ENCODE measurements around the gene ATAD5.
"Not testable (repeated sequence)": the region's sequence is repeated elsewhere in the genome, so short reads cannot be mapped to it uniquely, and the experiment has no call there.

The ATAD5 gene, protein sequence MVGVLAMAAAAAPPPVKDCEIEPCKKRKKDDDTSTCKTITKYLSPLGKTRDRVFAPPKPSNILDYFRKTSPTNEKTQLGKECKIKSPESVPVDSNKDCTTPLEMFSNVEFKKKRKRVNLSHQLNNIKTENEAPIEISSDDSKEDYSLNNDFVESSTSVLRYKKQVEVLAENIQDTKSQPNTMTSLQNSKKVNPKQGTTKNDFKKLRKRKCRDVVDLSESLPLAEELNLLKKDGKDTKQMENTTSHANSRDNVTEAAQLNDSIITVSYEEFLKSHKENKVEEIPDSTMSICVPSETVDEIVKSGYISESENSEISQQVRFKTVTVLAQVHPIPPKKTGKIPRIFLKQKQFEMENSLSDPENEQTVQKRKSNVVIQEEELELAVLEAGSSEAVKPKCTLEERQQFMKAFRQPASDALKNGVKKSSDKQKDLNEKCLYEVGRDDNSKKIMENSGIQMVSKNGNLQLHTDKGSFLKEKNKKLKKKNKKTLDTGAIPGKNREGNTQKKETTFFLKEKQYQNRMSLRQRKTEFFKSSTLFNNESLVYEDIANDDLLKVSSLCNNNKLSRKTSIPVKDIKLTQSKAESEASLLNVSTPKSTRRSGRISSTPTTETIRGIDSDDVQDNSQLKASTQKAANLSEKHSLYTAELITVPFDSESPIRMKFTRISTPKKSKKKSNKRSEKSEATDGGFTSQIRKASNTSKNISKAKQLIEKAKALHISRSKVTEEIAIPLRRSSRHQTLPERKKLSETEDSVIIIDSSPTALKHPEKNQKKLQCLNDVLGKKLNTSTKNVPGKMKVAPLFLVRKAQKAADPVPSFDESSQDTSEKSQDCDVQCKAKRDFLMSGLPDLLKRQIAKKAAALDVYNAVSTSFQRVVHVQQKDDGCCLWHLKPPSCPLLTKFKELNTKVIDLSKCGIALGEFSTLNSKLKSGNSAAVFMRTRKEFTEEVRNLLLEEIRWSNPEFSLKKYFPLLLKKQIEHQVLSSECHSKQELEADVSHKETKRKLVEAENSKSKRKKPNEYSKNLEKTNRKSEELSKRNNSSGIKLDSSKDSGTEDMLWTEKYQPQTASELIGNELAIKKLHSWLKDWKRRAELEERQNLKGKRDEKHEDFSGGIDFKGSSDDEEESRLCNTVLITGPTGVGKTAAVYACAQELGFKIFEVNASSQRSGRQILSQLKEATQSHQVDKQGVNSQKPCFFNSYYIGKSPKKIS (N-terminal part only)

DNA sequence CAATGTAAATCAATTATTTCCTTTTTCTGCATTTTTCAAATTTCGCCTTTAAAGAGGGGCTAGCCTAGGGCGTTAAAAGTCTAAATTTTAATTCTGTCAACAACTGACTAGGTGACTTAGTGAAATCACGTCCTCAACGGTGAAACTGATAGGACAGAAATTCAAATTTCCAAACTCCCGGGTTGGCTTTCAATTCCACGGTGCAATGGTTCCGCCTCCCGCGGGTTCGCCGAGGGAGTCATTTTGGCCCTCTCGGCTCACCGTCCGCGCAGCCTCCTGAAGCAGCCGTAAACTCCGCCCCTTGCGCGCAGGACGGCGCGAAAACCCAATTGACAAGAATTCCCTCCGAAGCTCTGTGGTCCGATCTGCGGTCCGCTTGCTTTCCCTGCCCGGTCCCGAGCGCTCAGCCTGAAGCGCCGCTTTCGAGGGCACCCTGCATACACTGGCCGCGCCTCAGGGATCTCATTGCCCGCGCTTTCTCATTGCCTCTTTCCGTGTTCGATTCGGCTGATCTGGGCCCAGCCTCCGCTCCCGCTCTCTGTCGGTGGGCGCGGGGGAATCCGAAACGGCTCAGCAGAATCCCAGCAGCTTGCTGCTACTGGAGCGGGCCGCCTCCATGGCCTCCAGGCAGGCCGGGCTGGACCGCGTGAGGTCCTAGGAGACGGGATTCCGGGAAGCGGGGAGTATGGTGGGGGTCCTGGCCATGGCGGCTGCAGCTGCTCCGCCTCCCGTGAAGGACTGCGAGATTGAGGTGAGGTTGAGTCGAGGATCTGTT, at the start of gene ATAD5:
TSS of gene ATAD5 (plus strand) at position 304 of the 775 bp plus-strand sequence. CDS start at position 686, 382 bp downstream.
- DNase-seq (ENCODE audit: low spot score) = peak; percentile 86

GRCh38 chr17:30782206-30782605, 49.6 kb upstream of the ATAD5 start:
- no peak for DNase-seq (ENCODE audit: low spot score)

- no peak for DNase-seq (ENCODE audit: low spot score)
Observed at GRCh38 chr17:30788918-30789317, 42.8 kb upstream of the ATAD5 start.

GRCh38 chr17:30790279-30790678, 41.5 kb upstream of the ATAD5 start:
- no peak for DNase-seq (ENCODE audit: low spot score)

- DNase-seq (ENCODE audit: low spot score) = no peak
Observed at GRCh38 chr17:30793282-30793977, 38.3 kb upstream of the ATAD5 start.

GRCh38 chr17:30794372-30794771, 37.4 kb upstream of the ATAD5 start:
- no peak for DNase-seq (ENCODE audit: low spot score)

DNA sequence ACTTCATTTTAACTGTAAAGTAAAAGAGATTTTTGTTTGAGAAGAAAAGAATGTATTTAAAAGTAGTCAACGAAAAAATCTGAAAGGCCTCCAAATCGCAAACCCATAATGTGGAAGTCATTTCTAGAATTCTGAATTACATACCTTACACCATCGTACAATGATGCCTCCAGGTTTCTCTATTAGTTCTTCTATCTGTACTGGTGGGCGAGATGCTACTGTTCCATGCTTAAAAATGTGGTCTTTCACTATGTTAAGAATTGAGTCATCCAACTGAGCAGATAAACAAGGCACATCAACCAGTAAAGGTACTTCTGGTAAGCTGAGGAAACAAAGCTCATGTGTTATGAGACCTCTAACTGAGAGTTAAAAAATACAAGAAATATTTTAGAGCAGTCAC, 35.8 kb upstream of the ATAD5 start:
- DNase-seq (ENCODE audit: low spot score) = no peak

- no peak for DNase-seq (ENCODE audit: low spot score)
Observed at GRCh38 chr17:30801671-30802070, 30.1 kb upstream of the ATAD5 start.

GRCh38 chr17:30805944-30806456, 25.8 kb upstream of the ATAD5 start:
- DNase-seq (ENCODE audit: low spot score) = no peak

- no peak for DNase-seq (ENCODE audit: low spot score)
Observed at GRCh38 chr17:30807896-30808295, 23.9 kb upstream of the ATAD5 start.

GRCh38 chr17:30808785-30809286, 22.9 kb upstream of the ATAD5 start:
- DNase-seq (ENCODE audit: low spot score) = no peak

DNA sequence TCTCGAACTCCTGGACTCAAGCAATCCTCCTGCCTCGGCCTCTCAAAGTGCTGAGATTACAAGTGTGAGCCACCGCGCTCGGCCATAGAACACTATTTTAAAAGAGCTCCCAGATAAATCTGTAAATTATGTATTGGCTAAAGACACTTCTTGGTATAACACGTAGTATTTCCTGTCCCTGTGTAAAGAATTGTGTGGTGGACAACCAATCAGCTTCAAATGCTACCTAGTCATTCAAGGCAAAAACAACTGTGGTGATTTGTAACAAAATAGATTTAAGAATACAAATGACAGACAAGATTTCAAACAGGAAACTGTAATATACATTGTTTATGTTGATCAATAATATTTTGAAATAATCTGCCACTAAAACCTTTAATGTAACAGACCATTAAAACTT, 21.9 kb upstream of the ATAD5 start:
- no peak for DNase-seq (ENCODE audit: low spot score)

GRCh38 chr17:30812218-30813177, 19.3 kb upstream of the ATAD5 start:
- DNase-seq (ENCODE audit: low spot score) = no peak

GRCh38 chr17:30814236-30814635, 17.5 kb upstream of the ATAD5 start:
- DNase-seq (ENCODE audit: low spot score) = not testable (repeated sequence)

DNA sequence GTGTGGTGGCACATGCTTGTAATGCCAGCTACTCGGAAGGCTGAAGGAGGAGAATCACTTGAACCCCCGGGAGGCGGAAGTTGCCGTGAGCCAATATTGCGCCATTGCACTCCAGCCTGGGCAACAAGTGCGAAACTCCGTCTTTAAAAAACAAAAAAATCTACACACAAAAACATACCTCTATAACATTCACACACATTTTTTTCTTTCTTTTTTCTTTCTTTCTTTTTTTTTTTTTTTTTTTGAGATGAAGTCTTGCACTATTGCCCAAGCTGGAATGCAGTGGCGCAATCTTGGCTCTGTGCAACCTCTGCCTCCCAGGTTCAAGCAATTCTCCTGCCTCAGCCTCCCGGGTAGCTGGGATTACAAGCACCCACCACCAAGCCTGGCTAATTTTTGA, 16.9 kb upstream of the ATAD5 start:
- DNase-seq (ENCODE audit: low spot score) = not testable (repeated sequence)

- DNase-seq (ENCODE audit: low spot score) = no peak
Observed at GRCh38 chr17:30816165-30816564, 15.6 kb upstream of the ATAD5 start.

DNA sequence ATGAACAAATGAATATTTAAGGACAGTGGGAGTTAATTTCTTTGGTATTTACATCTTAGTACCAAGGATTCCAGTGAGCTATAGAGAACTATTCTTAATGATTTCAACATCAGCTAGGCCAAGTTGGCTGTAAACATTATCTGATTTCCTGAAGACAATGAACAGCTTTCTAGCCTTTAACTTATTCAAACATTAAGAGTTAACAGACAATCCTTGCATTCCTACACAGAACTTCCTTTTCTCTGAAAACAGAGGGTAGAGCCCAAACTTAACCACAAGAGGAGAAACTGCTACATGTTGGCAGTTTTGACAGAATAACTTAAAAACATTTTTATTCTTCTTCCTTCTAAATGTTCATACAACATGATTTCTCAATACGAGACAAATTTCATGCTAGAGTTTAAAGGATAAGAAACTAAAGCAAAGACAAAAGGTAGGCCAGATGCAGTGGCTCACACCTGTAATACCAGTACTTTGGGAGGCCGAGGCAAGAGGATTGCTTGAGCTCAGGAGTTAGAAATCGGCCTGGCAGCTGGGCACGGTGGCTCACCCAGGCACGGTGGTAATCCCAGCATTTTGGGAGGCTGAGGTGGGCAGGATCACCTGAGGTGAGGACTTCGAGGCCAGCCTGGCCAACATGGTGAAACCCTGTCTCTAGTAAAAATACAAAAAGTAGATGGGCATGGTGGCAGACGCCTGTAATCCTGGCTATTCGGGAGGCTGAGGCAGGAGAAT, 11.6 kb upstream of the ATAD5 start:
- no peak for DNase-seq (ENCODE audit: low spot score)

- peak; percentile 26 for DNase-seq (ENCODE audit: low spot score)
Observed at GRCh38 chr17:30821871-30822723, 9.7 kb upstream of the ATAD5 start.

Measured in hematopoietic multipotent progenitor cell treated with erythropoietin and hydrocortisone succinate and interleukin-3 and kit ligand, for 17 days (in vitro differentiated cells).